ENCODE results near the gene CRACR2B. TPM values are rescaled to one million over a fixed set of nuclear protein-coding genes. Genes with fewer than 3 reads are reported as not detected.

Gene CRACR2B
- total and polyA plus RNA-seq, 2 of the 13 experiments (the other 11 are each of a cell fraction or from before 2014, with no cell fraction given), result 14.9 to 21.0 TPM

DNA sequence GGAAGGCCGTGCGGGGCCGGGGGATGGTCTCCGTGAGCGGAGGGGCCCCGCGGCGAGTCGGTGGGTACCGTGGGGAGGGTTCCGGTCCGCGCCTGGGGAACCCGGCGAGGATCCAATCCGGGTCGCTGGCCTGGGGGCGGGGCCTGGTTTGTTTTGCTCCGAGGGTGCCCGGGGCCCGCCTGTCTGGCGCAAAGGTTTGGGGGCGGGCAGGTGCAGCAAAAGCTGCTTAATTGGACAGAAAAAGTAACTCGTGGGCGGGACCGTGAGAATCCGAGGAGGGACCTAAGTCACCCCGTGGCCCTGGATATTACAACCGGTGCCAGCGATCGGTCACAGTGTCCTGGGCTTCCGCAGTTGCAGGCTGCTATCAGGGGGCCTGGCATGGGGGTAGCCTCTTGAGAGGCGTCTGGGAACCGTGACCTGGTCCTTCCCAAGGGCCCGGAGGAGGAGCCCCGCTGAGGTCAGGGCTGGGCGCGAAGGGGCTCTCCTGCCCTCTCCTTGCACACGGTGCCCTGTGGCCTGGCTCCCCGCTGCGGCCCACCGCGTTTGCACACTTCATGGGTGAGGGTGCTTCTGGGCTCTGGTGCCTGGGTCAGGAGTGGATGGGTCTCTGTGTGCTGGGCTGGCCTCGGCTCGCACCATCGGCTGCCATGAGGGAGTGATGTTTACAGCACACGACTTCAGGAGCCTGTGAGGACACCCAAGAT, 7.6 kb upstream of the CRACR2B start (continued):
- no peak for TF ChIP-seq MEIS1 (CRISPR knock-in tag; IDR thresholded peaks at IDR 0.05; ENCODE audit: borderline replicate concordance)
- TF ChIP-seq ZBTB7A (CRISPR knock-in tag; IDR thresholded peaks at IDR 0.05), result 0 out of 2 replicates have a peak, but pooled peaks have one; percentile 40
- TF ChIP-seq, protein P1, sequence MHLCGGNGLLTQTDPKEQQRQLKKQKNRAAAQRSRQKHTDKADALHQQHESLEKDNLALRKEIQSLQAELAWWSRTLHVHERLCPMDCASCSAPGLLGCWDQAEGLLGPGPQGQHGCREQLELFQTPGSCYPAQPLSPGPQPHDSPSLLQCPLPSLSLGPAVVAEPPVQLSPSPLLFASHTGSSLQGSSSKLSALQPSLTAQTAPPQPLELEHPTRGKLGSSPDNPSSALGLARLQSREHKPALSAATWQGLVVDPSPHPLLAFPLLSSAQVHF (CRISPR knock-in tag; IDR thresholded peaks at IDR 0.05), result no peak
- TF ChIP-seq ZIK1 (CRISPR knock-in tag; IDR thresholded peaks at IDR 0.05; ENCODE audit: borderline replicate concordance, low read depth), result no peak
- TF ChIP-seq SALL2 (CRISPR knock-in tag; IDR thresholded peaks at IDR 0.05), result no peak
- TF ChIP-seq ZNF441 (CRISPR knock-in tag; IDR thresholded peaks at IDR 0.05; ENCODE audit: borderline replicate concordance), result no peak
- TF ChIP-seq, protein P2, sequence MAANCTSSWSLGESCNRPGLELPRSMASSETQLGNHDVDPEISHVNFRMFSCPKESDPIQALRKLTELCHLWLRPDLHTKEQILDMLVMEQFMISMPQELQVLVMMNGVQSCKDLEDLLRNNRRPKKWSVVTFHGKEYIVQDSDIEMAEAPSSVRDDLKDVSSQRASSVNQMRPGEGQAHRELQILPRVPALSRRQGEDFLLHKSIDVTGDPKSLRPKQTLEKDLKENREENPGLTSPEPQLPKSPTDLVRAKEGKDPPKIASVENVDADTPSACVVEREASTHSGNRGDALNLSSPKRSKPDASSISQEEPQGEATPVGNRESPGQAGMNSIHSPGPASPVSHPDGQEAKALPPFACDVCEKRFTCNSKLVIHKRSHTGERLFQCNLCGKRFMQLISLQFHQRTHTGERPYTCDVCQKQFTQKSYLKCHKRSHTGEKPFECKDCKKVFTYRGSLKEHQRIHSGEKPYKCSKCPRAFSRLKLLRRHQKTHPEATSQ (CRISPR knock-in tag; IDR thresholded peaks at IDR 0.05; ENCODE audit: borderline replicate concordance), result no peak
- TF ChIP-seq KDM1A (CRISPR knock-in tag; IDR thresholded peaks at IDR 0.05), result no peak
- TF ChIP-seq ZSCAN31 (CRISPR knock-in tag; IDR thresholded peaks at IDR 0.05; ENCODE audit: low read depth), result no peak
- TF ChIP-seq PHF5A (CRISPR knock-in tag; IDR thresholded peaks at IDR 0.05; ENCODE audit: low read depth, unreplicated experiment), result no peak
- TF ChIP-seq ZSCAN21 (CRISPR knock-in tag; IDR thresholded peaks at IDR 0.05; ENCODE audit: borderline replicate concordance), result no peak
- TF ChIP-seq, protein P3, sequence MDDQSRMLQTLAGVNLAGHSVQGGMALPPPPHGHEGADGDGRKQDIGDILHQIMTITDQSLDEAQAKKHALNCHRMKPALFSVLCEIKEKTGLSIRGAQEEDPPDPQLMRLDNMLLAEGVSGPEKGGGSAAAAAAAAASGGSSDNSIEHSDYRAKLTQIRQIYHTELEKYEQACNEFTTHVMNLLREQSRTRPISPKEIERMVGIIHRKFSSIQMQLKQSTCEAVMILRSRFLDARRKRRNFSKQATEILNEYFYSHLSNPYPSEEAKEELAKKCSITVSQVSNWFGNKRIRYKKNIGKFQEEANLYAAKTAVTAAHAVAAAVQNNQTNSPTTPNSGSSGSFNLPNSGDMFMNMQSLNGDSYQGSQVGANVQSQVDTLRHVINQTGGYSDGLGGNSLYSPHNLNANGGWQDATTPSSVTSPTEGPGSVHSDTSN (CRISPR knock-in tag; IDR thresholded peaks at IDR 0.05; ENCODE audit: borderline replicate concordance), result 0 out of 2 replicates have a peak, but pooled peaks have one; percentile 27
- peak; percentile 79 for TF ChIP-seq GABPB1 (CRISPR knock-in tag; IDR thresholded peaks at IDR 0.05)
- no peak for TF ChIP-seq ZNF557 (CRISPR knock-in tag; IDR thresholded peaks at IDR 0.05)
- TF ChIP-seq, protein P4, sequence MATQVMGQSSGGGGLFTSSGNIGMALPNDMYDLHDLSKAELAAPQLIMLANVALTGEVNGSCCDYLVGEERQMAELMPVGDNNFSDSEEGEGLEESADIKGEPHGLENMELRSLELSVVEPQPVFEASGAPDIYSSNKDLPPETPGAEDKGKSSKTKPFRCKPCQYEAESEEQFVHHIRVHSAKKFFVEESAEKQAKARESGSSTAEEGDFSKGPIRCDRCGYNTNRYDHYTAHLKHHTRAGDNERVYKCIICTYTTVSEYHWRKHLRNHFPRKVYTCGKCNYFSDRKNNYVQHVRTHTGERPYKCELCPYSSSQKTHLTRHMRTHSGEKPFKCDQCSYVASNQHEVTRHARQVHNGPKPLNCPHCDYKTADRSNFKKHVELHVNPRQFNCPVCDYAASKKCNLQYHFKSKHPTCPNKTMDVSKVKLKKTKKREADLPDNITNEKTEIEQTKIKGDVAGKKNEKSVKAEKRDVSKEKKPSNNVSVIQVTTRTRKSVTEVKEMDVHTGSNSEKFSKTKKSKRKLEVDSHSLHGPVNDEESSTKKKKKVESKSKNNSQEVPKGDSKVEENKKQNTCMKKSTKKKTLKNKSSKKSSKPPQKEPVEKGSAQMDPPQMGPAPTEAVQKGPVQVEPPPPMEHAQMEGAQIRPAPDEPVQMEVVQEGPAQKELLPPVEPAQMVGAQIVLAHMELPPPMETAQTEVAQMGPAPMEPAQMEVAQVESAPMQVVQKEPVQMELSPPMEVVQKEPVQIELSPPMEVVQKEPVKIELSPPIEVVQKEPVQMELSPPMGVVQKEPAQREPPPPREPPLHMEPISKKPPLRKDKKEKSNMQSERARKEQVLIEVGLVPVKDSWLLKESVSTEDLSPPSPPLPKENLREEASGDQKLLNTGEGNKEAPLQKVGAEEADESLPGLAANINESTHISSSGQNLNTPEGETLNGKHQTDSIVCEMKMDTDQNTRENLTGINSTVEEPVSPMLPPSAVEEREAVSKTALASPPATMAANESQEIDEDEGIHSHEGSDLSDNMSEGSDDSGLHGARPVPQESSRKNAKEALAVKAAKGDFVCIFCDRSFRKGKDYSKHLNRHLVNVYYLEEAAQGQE (IDR thresholded peaks at IDR 0.05; ENCODE audit: borderline replicate concordance in 1 of 2, low read depth in 1 of 2, low read length in 2 of 2), result no peak
- TF ChIP-seq DNMT1 (CRISPR knock-in tag; IDR thresholded peaks at IDR 0.05), result no peak
- TF ChIP-seq, protein P5, sequence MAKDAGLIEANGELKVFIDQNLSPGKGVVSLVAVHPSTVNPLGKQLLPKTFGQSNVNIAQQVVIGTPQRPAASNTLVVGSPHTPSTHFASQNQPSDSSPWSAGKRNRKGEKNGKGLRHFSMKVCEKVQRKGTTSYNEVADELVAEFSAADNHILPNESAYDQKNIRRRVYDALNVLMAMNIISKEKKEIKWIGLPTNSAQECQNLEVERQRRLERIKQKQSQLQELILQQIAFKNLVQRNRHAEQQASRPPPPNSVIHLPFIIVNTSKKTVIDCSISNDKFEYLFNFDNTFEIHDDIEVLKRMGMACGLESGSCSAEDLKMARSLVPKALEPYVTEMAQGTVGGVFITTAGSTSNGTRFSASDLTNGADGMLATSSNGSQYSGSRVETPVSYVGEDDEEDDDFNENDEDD (CRISPR knock-in tag; IDR thresholded peaks at IDR 0.05; ENCODE audit: borderline replicate concordance), result no peak
- TF ChIP-seq ZNF12 (CRISPR knock-in tag; IDR thresholded peaks at IDR 0.05), result no peak
- TF ChIP-seq NFE2L1 (CRISPR knock-in tag; IDR thresholded peaks at IDR 0.05; ENCODE audit: borderline replicate concordance), result no peak
- TF ChIP-seq MYC (CRISPR knock-in tag; IDR thresholded peaks at IDR 0.05; ENCODE audit: borderline replicate concordance), result no peak
- no peak for TF ChIP-seq MTF2 (CRISPR knock-in tag; IDR thresholded peaks at IDR 0.05; ENCODE audit: borderline replicate concordance)
- TF ChIP-seq ZNF3 (CRISPR knock-in tag; IDR thresholded peaks at IDR 0.05), result no peak

Measured in HepG2 (cell line).